Activated T-helper 17 cell treated with anti-CD3 and anti-CD28 coated beads, Interleukin-2, amount 50 U/mL, for 72 hours (primary cell): Measurements from ENCODE around the gene MRNIP. TPM values are rescaled to one million over a fixed set of nuclear protein-coding genes. Genes with fewer than 3 reads are reported as not detected.
"Not testable (repeated sequence)": the region's sequence is repeated elsewhere in the genome, so short reads cannot be mapped to it uniquely, and the experiment has no call there.

Source experiments
- ATAC-seq: fragments of 150-1000 bp; cut with Tn5 transposase; replicated peaks from 2 replicates; pipeline ENCODE4 v1.10.0; 2021; ENCODE audit warnings: mild to moderate bottlenecking, moderate library complexity
- H3K27ac Mint-ChIP-seq: one replicate; pipeline ENCODE4 v1.8.0; 2022; ENCODE audit warnings: mixed read lengths
- H3K27me3 Mint-ChIP-seq: one replicate; pipeline ENCODE4 v1.8.0; 2022; ENCODE audit warnings: mixed read lengths
- H3K36me3 Mint-ChIP-seq: one replicate; pipeline ENCODE4 v1.8.0; 2022; ENCODE audit warnings: low read depth, mild to moderate bottlenecking, mixed read lengths
- H3K4me1 Mint-ChIP-seq: one replicate; pipeline ENCODE4 v1.8.0; 2022; ENCODE audit warnings: mixed read lengths
- H3K4me3 Mint-ChIP-seq: one replicate; pipeline ENCODE4 v1.8.0; 2022; ENCODE audit warnings: mild to moderate bottlenecking, mixed read lengths
- H3K9me3 Mint-ChIP-seq: one replicate; pipeline ENCODE4 v1.8.0; 2022; ENCODE audit warnings: mixed read lengths
- total RNA-seq, 2 donors: library from RNA; stranded (reverse); gene quantifications; one replicate each; pipeline ENCODE4 v1.2.3, GENCODE V29; 2022

Gene MRNIP
- total RNA-seq, 2 donors from 2014 or later = 17.4 to 35.2 TPM

GRCh38 chr5:179854356-179854755, 4.3 kb downstream of the MRNIP start:
- Mint-ChIP-seq H3K9me3 (no peaks in the 10 kb centered on the region), H3K4me3 (no peak overlapping the region), H3K27ac (no peak overlapping the region), H3K27me3 (no peaks in the 10 kb centered on the region), H3K4me1 (peaks cover 11% of the 10 kb centered on the region), H3K36me3 (peaks cover 17% of the 10 kb centered on the region)
- ATAC-seq = no peak

- no peak overlapping the region for H3K27ac Mint-ChIP-seq
- H3K27me3 Mint-ChIP-seq = no peaks in the 10 kb centered on the region
- no peak for ATAC-seq
- H3K4me1 Mint-ChIP-seq = peaks cover 10% of the 10 kb centered on the region
- H3K36me3 Mint-ChIP-seq = peaks cover 17% of the 10 kb centered on the region
- no peaks in the 10 kb centered on the region for H3K9me3 Mint-ChIP-seq
- H3K4me3 Mint-ChIP-seq = no peak overlapping the region
These were observed 5.5 kb downstream of the MRNIP start for GRCh38 chr5:179852993-179853547.

GRCh38 chr5:179841621-179842020, 17.0 kb downstream of the MRNIP start:
- no peak for ATAC-seq
- peaks cover 58% of the 10 kb centered on the region for H3K36me3 Mint-ChIP-seq
- H3K4me1 Mint-ChIP-seq = peaks cover 6% of the 10 kb centered on the region
- no peaks in the 10 kb centered on the region for H3K27me3 Mint-ChIP-seq
- H3K9me3 Mint-ChIP-seq = peaks cover 4% of the 10 kb centered on the region
- H3K27ac Mint-ChIP-seq = no peak overlapping the region
- H3K4me3 Mint-ChIP-seq = no peak overlapping the region

DNA sequence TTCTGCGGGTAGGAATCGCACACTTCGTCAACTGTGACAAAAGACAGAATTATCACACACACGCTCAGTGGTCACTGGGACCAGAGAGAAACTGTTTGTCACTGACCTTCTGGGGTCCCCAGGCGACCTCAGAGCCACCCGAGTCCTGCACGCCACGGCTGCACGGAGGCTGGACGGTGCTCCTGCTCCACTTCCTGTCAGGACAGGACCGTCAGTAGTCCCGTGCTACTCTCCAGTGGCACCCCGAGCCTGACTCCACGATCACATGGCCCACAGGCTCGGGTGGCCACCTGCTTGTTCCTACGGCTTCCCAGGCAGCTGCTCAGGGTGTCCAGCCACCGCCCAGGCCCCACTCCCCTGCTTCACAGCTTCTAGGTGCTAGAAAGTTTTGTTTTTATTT, 17.9 kb downstream of the MRNIP start:
- no peak for ATAC-seq
- Mint-ChIP-seq H3K4me3 (no peak overlapping the region), H3K27me3 (no peaks in the 10 kb centered on the region), H3K36me3 (peaks cover 67% of the 10 kb centered on the region), H3K9me3 (peaks cover 4% of the 10 kb centered on the region), H3K27ac (peak overlapping the region; percentile 54), H3K4me1 (peaks cover 14% of the 10 kb centered on the region)

GRCh38 chr5:179840321-179840720, 18.3 kb downstream of the MRNIP start:
- Mint-ChIP-seq H3K27me3 (no peaks in the 10 kb centered on the region), H3K27ac (peak overlapping the region; percentile 54), H3K4me3 (no peak overlapping the region), H3K36me3 (peaks cover 71% of the 10 kb centered on the region), H3K9me3 (peaks cover 4% of the 10 kb centered on the region), H3K4me1 (peaks cover 14% of the 10 kb centered on the region)
- no peak for ATAC-seq

GRCh38 chr5:179839328-179840256, 19.0 kb downstream of the MRNIP start:
- H3K4me1 Mint-ChIP-seq = peaks cover 14% of the 10 kb centered on the region
- H3K27me3 Mint-ChIP-seq = no peaks in the 10 kb centered on the region
- H3K4me3 Mint-ChIP-seq = no peak overlapping the region
- no peaks in the 10 kb centered on the region for H3K9me3 Mint-ChIP-seq
- no peak for ATAC-seq
- peaks cover 68% of the 10 kb centered on the region for H3K36me3 Mint-ChIP-seq
- peak overlapping the region; percentile 54 for H3K27ac Mint-ChIP-seq

- H3K27me3 Mint-ChIP-seq = no peaks in the 10 kb centered on the region
- H3K36me3 Mint-ChIP-seq = peaks cover 85% of the 10 kb centered on the region
- H3K4me1 Mint-ChIP-seq = peaks cover 22% of the 10 kb centered on the region
- ATAC-seq = no peak
- H3K27ac Mint-ChIP-seq = peak overlapping the region; percentile 81
- H3K4me3 Mint-ChIP-seq = peak overlapping the region; percentile 72
- H3K9me3 Mint-ChIP-seq = no peaks in the 10 kb centered on the region
These were observed 21.3 kb downstream of the MRNIP start for GRCh38 chr5:179837076-179838011.

GRCh38 chr5:179836225-179837019, 22.2 kb downstream of the MRNIP start:
- Mint-ChIP-seq H3K4me3 (peak overlapping the region; percentile 72), H3K4me1 (peaks cover 22% of the 10 kb centered on the region), H3K27ac (peak overlapping the region; percentile 81), H3K9me3 (no peaks in the 10 kb centered on the region), H3K36me3 (peaks cover 88% of the 10 kb centered on the region), H3K27me3 (no peaks in the 10 kb centered on the region)
- ATAC-seq = peak; percentile 90

DNA sequence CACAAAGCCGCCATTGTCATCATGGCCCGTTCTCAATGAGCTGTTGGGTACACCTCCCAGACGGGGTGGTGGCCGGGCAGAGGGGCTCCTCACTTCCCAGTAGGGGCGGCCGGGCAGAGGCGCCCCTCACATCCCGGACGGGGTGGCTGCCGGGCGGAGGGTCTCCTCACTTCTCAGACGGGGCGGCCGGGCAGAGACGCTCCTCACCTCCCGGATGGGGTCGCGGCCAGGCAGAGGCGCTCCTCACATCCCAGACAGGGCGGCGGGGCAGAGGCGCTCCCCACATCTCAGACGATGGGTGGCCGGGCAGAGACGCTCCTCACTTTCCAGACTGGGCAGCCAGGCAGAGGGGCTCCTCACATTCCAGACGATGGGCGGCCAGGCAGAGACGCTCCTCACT, 23.7 kb downstream of the MRNIP start:
- peaks cover 88% of the 10 kb centered on the region for H3K36me3 Mint-ChIP-seq

DNA sequence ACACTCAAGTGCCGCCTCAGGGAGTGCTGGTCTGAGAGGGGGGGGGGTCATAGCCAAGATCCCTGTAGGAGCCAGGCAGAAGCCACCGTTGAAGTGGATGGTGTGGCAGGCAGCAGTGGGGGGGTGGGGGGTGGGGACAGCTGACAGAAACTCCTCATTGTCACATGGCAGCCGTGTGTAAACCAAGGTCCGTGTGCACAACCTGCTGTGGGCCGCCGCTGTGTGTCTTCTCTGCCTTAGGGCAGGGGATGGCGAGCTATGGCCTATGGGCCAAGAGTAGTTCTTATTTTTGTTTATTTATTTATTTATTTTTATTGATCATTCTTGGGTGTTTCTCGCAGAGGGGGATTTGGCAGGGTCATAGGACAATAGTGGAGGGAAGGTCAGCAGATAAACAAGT, 24.5 kb downstream of the MRNIP start:
- no peak for ATAC-seq
- Mint-ChIP-seq H3K9me3 (no peaks in the 10 kb centered on the region), H3K27ac (no peak overlapping the region), H3K27me3 (no peaks in the 10 kb centered on the region), H3K4me1 (peaks cover 22% of the 10 kb centered on the region), H3K4me3 (no peak overlapping the region), H3K36me3 (peaks cover 90% of the 10 kb centered on the region)

More for the DNA sequence above, 23.7 kb downstream of the MRNIP start:
- H3K27ac Mint-ChIP-seq, ATAC-seq, H3K27me3 Mint-ChIP-seq, H3K4me3 Mint-ChIP-seq, H3K9me3 Mint-ChIP-seq: not testable (repeated sequence)
- H3K4me1 Mint-ChIP-seq = peaks cover 22% of the 10 kb centered on the region

- no peak overlapping the region for H3K4me3 Mint-ChIP-seq
- no peaks in the 10 kb centered on the region for H3K9me3 Mint-ChIP-seq
- H3K27me3 Mint-ChIP-seq = no peaks in the 10 kb centered on the region
- no peak for ATAC-seq
- H3K36me3 Mint-ChIP-seq = peaks cover 90% of the 10 kb centered on the region
- H3K4me1 Mint-ChIP-seq = peaks cover 24% of the 10 kb centered on the region
- no peak overlapping the region for H3K27ac Mint-ChIP-seq
These were observed 24.9 kb downstream of the MRNIP start for GRCh38 chr5:179833709-179834070.

DNA sequence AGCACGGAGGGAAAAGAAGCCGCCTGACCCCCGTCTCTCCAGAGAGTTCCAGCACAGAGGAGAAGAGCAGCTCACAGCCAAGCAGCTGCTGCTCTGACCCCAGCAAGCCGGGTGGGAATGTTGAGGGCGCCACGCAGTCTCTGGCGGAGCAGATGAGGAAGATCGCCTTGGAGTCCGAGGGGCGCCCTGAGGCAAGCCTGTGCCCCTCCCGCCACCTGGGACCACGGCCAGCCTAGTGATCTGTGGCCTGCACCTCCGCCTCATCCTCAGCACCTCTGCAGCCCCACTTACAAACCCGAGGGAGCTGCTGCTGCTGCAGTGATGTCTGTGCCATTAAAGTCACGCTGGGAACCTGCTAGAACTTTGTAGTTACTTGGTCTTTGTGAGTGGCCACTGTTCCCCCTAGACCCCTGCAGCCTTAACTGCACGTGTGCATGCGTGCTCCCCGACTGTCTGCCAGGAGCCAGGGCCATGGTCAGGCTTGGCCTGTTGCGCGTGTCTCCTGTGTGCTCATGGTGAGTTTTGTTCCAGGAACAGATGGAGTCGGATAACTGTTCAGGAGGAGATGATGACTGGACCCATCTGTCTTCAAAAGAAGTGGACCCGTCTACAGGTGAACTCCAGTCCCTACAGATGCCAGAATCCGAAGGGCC, 25.4 kb downstream of the MRNIP start:
- no peak overlapping the region for H3K4me3 Mint-ChIP-seq
- no peaks in the 10 kb centered on the region for H3K9me3 Mint-ChIP-seq
- H3K27me3 Mint-ChIP-seq = no peaks in the 10 kb centered on the region
- no peak for ATAC-seq
- H3K36me3 Mint-ChIP-seq = peaks cover 90% of the 10 kb centered on the region
- peaks cover 26% of the 10 kb centered on the region for H3K4me1 Mint-ChIP-seq
- no peak overlapping the region for H3K27ac Mint-ChIP-seq

DNA sequence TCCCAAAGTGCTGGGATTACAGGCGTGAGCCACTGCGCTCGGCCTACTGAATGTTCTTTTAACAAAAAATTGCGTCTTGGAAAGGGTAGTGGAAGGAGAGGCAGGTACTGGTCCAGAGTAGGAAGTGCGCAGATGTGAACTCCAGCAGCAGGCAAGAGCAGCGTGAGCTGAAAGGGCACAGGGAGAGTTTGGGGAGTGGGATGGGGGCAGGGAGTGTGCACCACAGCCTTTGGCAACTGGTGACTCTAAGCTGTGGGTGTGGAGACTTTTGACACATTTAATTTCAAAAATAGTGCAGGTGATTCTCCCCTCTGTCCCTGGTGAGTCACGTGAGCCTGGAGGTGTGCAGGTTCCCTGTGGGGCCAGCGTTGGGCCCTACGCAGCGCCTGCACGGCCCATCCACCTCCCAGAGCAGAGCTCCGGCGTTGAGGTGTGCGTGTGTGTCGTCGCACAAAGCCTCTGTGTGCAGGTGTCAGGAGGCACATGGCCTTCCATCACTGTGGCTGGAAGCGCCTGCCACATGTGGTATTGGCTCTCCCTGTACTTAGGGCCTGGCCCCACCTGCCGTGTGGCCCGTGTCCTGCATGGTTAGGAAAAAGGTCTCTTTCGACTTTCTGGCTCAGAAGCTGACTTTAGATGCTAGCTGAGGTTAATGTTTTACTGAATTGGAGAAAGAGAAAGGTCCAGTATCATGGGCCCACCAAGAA, 26.4 kb downstream of the MRNIP start:
- peak overlapping the region; percentile 54 for H3K27ac Mint-ChIP-seq
- no peak overlapping the region for H3K4me3 Mint-ChIP-seq
- H3K36me3 Mint-ChIP-seq = peaks cover 90% of the 10 kb centered on the region
- H3K27me3 Mint-ChIP-seq = no peaks in the 10 kb centered on the region
- peaks cover 31% of the 10 kb centered on the region for H3K4me1 Mint-ChIP-seq
- H3K9me3 Mint-ChIP-seq = no peaks in the 10 kb centered on the region
- no peak for ATAC-seq
